Spleen (tissue), 3 donors: ENCODE results near the gene PKD1.

Experiments used
- POLR2A ChIP-seq, 3 donors: fragments of 450-650 bp; IDR thresholded peaks; one replicate each; pipeline ENCODE4 v1.5.1; 2017; ENCODE audit warnings: antibody characterized with exemption in 3 of 3, mild to moderate bottlenecking in 1 of 3
- POLR2AphosphoS5 ChIP-seq, 3 donors: sonication (generic); formaldehyde crosslinking; IDR thresholded peaks; one replicate each; pipeline ENCODE4 v1.5.1; 2017; ENCODE audit warnings: antibody characterized with exemption in 3 of 3

GRCh38 chr16:2155091-2155950, 19.6 kb upstream of the PKD1 start, which contains the start of gene TRAF7:
- TF ChIP-seq POLR2A (IDR thresholded peaks at IDR 0.05), result peak; percentile 96 to 98 (median 98)
- TF ChIP-seq POLR2AphosphoS5 (IDR thresholded peaks at IDR 0.05), result peak; percentile 100
